HEK293 (cell line): ENCODE measurements around the gene SPACA6.

ENCODE experiments used
- CTCF ChIA-PET: fragments of 350-600 bp; formaldehyde crosslinking; extraction: SDS; loops from one replicate; lab custom pipeline; 2021; ENCODE audit warnings: antibody characterized with exemption; lab: Yijun Ruan, JAX
- POLR2A ChIA-PET: fragments of 300-600 bp; formaldehyde crosslinking; extraction: SDS; loops from one replicate; lab custom pipeline; 2020; ENCODE audit warnings: antibody characterized with exemption, inconsistent platforms; lab: Yijun Ruan, JAX
- H3K27ac ChIP-seq: fragments of 200-500 bp; sonication (Bioruptor generic); 2 replicates; pipeline ENCODE4 v1.5.1; 2014; ENCODE audit warnings: low read depth, low read length, control low read depth, inconsistent platforms; ENCODE audit errors: extremely low read depth
- H3K36me3 ChIP-seq, 2 experiments: fragments of 200-500 bp in 1 of 2; sonication (Bioruptor generic) in 1 of 2; 1 replicate in 1 of 2; 2 replicates in 1 of 2; pipeline ENCODE4 v1.5.1; 2014 to 2017; ENCODE audit warnings: inconsistent platforms in 2 of 2, low read length in 2 of 2; ENCODE audit not compliant: control insufficient read depth in 2 of 2, insufficient read depth in 1 of 2
- H3K4me1 ChIP-seq: fragments of 200-500 bp; sonication (Bioruptor generic); 2 replicates; pipeline ENCODE4 v1.5.1; 2014; ENCODE audit warnings: mild to moderate bottlenecking, low read length, inconsistent platforms; ENCODE audit not compliant: control insufficient read depth, insufficient read depth
- H3K4me3 ChIP-seq: 2 replicates; pipeline ENCODE4 v1.5.1; 2011; ENCODE audit warnings: low read depth, mild to moderate bottlenecking, control low read depth, low read length, moderate library complexity
- H3K9me3 ChIP-seq: fragments of 200-500 bp; sonication (Bioruptor generic); 2 replicates; pipeline ENCODE4 v1.5.1; 2014; ENCODE audit warnings: low read depth, low read length, inconsistent platforms; ENCODE audit not compliant: control insufficient read depth, insufficient read depth
- FEZF1 ChIP-seq: fragments of 450-650 bp; formaldehyde crosslinking; IDR thresholded peaks from 2 replicates; pipeline ENCODE4 v1.5.1; 2016; ENCODE audit warnings: missing biosample characterization, missing genetic modification characterization
- HOXC10 ChIP-seq: sonication (generic); formaldehyde crosslinking; IDR thresholded peaks from 2 replicates; pipeline ENCODE4 v1.8.1; 2023; ENCODE audit warnings: mild to moderate bottlenecking, missing genetic modification reagents
- KLF8 ChIP-seq: fragments of 450-650 bp; formaldehyde crosslinking; IDR thresholded peaks from 2 replicates; pipeline ENCODE4 v1.5.1; 2016; ENCODE audit warnings: missing biosample characterization, missing genetic modification characterization
- MYNN ChIP-seq: fragments of 450-650 bp; formaldehyde crosslinking; IDR thresholded peaks from 2 replicates; pipeline ENCODE4 v1.5.1; 2016; ENCODE audit warnings: missing biosample characterization, missing genetic modification characterization, borderline replicate concordance
- OVOL3 ChIP-seq: fragments of 450-650 bp; formaldehyde crosslinking; IDR thresholded peaks from 2 replicates; pipeline ENCODE4 v1.5.1; 2016; ENCODE audit warnings: missing biosample characterization, missing genetic modification characterization
- SCRT2 ChIP-seq: fragments of 450-650 bp; formaldehyde crosslinking; IDR thresholded peaks from 2 replicates; pipeline ENCODE4 v1.5.1; 2016; ENCODE audit warnings: missing biosample characterization, missing genetic modification characterization
- ZBTB6 ChIP-seq: fragments of 450-650 bp; formaldehyde crosslinking; IDR thresholded peaks from 2 replicates; pipeline ENCODE4 v1.5.1; 2017; ENCODE audit warnings: missing biosample characterization, missing genetic modification characterization
- ZBTB8A ChIP-seq: fragments of 450-650 bp; formaldehyde crosslinking; IDR thresholded peaks from 2 replicates; pipeline ENCODE4 v1.5.1; 2016; ENCODE audit warnings: missing biosample characterization, missing genetic modification characterization
- ZNF138 ChIP-seq: fragments of 450-650 bp; formaldehyde crosslinking; IDR thresholded peaks from 2 replicates; pipeline ENCODE4 v1.5.1; 2016; ENCODE audit warnings: missing biosample characterization, missing genetic modification characterization, borderline replicate concordance
- ZNF148 ChIP-seq: fragments of 450-650 bp; formaldehyde crosslinking; IDR thresholded peaks from 2 replicates; pipeline ENCODE4 v1.5.0; 2017; ENCODE audit warnings: missing biosample characterization, missing genetic modification characterization, borderline replicate concordance
- ZNF157 ChIP-seq: fragments of 450-650 bp; formaldehyde crosslinking; IDR thresholded peaks from 2 replicates; pipeline ENCODE4 v1.5.1; 2016; ENCODE audit warnings: missing biosample characterization, missing genetic modification characterization
- ZNF175 ChIP-seq: fragments of 450-650 bp; formaldehyde crosslinking; IDR thresholded peaks from 2 replicates; pipeline ENCODE4 v1.5.1; 2016; ENCODE audit warnings: missing biosample characterization, missing genetic modification characterization
- ZNF416 ChIP-seq: fragments of 450-650 bp; formaldehyde crosslinking; IDR thresholded peaks from 2 replicates; pipeline ENCODE4 v1.5.1; 2016; ENCODE audit warnings: missing biosample characterization, missing genetic modification characterization
- ZNF48 ChIP-seq: fragments of 450-650 bp; formaldehyde crosslinking; IDR thresholded peaks from 2 replicates; pipeline ENCODE4 v1.5.1; 2016; ENCODE audit warnings: missing biosample characterization, missing genetic modification characterization
- ZNF488 ChIP-seq: fragments of 450-650 bp; formaldehyde crosslinking; IDR thresholded peaks from 2 replicates; pipeline ENCODE4 v1.5.1; 2016; ENCODE audit warnings: missing biosample characterization, missing genetic modification characterization
- ZNF514 ChIP-seq: fragments of 450-650 bp; formaldehyde crosslinking; IDR thresholded peaks from 2 replicates; pipeline ENCODE4 v1.5.1; 2016; ENCODE audit warnings: missing biosample characterization, missing genetic modification characterization
- ZNF530 ChIP-seq: fragments of 450-650 bp; formaldehyde crosslinking; IDR thresholded peaks from 2 replicates; pipeline ENCODE4 v1.5.1; 2016; ENCODE audit warnings: low read depth, missing biosample characterization, missing genetic modification characterization
- ZNF560 ChIP-seq: fragments of 450-650 bp; formaldehyde crosslinking; IDR thresholded peaks from 2 replicates; pipeline ENCODE4 v1.5.1; 2017; ENCODE audit warnings: missing biosample characterization, missing genetic modification characterization, borderline replicate concordance
- ZNF626 ChIP-seq: fragments of 450-650 bp; sonication (Bioruptor Pico); formaldehyde crosslinking; IDR thresholded peaks from 2 replicates; pipeline ENCODE4 v1.5.1; 2018; ENCODE audit warnings: missing biosample characterization, missing genetic modification characterization, inconsistent platforms
- ZNF677 ChIP-seq: fragments of 450-650 bp; IDR thresholded peaks from 2 replicates; pipeline ENCODE4 v1.5.0; 2018; ENCODE audit warnings: missing biosample characterization, mild to moderate bottlenecking, missing genetic modification characterization, moderate library complexity
- ZNF704 ChIP-seq: fragments of 450-650 bp; formaldehyde crosslinking; IDR thresholded peaks from 2 replicates; pipeline ENCODE4 v1.5.1; 2016; ENCODE audit warnings: missing biosample characterization, missing genetic modification characterization
- ZNF707 ChIP-seq: fragments of 450-650 bp; formaldehyde crosslinking; IDR thresholded peaks from 2 replicates; pipeline ENCODE4 v1.5.1; 2016; ENCODE audit warnings: missing biosample characterization, missing genetic modification characterization
- ZNF747 ChIP-seq: fragments of 450-650 bp; formaldehyde crosslinking; IDR thresholded peaks from 2 replicates; pipeline ENCODE4 v1.5.1; 2016; ENCODE audit warnings: missing biosample characterization, missing genetic modification characterization
- ZNF843 ChIP-seq: fragments of 450-650 bp; formaldehyde crosslinking; IDR thresholded peaks from 2 replicates; pipeline ENCODE4 v1.5.1; 2016; ENCODE audit warnings: missing biosample characterization, missing genetic modification characterization
- ZXDB ChIP-seq: fragments of 450-650 bp; formaldehyde crosslinking; IDR thresholded peaks from 2 replicates; pipeline ENCODE4 v1.5.1; 2016; ENCODE audit warnings: missing biosample characterization, missing genetic modification characterization
- TF ChIP-seq, protein P1 (sequence below): fragments of 450-650 bp; formaldehyde crosslinking; IDR thresholded peaks from 2 replicates; pipeline ENCODE4 v1.5.1; 2016; ENCODE audit warnings: missing biosample characterization, missing genetic modification characterization
- TF ChIP-seq, protein P2 (sequence below): fragments of 450-650 bp; formaldehyde crosslinking; IDR thresholded peaks from 2 replicates; pipeline ENCODE4 v1.5.1; 2016; ENCODE audit warnings: missing biosample characterization, missing genetic modification characterization, low read depth

The SPACA6 gene

DNA sequence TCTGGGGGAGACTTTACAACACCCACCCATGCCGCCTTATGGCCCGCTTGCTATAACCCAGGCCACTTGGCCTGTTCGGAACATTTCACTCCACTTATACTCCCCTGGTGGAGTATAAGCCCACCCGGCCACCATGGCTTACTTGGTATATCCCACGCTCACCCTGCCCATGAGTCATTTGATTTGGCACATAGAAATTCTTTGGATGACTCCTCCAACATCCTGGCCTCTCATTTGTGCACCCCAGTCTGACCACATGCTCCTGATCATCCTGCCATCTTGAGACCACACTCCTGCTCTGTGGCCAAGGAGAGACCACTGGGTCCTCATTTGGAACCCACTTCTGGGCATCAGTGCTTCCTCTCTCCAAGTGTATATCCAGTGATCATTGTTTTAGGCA, 5.2 kb downstream of the SPACA6 start (continued):
- TF ChIP-seq, protein P1, sequence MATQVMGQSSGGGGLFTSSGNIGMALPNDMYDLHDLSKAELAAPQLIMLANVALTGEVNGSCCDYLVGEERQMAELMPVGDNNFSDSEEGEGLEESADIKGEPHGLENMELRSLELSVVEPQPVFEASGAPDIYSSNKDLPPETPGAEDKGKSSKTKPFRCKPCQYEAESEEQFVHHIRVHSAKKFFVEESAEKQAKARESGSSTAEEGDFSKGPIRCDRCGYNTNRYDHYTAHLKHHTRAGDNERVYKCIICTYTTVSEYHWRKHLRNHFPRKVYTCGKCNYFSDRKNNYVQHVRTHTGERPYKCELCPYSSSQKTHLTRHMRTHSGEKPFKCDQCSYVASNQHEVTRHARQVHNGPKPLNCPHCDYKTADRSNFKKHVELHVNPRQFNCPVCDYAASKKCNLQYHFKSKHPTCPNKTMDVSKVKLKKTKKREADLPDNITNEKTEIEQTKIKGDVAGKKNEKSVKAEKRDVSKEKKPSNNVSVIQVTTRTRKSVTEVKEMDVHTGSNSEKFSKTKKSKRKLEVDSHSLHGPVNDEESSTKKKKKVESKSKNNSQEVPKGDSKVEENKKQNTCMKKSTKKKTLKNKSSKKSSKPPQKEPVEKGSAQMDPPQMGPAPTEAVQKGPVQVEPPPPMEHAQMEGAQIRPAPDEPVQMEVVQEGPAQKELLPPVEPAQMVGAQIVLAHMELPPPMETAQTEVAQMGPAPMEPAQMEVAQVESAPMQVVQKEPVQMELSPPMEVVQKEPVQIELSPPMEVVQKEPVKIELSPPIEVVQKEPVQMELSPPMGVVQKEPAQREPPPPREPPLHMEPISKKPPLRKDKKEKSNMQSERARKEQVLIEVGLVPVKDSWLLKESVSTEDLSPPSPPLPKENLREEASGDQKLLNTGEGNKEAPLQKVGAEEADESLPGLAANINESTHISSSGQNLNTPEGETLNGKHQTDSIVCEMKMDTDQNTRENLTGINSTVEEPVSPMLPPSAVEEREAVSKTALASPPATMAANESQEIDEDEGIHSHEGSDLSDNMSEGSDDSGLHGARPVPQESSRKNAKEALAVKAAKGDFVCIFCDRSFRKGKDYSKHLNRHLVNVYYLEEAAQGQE (tag by site-specific recombination), result no peak
- no peak for TF ChIP-seq KLF8 (tag by site-specific recombination)
- no peak for TF ChIP-seq ZNF626 (tag by site-specific recombination)
- no peak for TF ChIP-seq ZNF175 (tag by site-specific recombination)
- no peak for TF ChIP-seq ZNF148
- TF ChIP-seq ZNF747 (tag by site-specific recombination), result no peak
- no peak for TF ChIP-seq ZNF843 (tag by site-specific recombination)
- TF ChIP-seq ZNF488 (tag by site-specific recombination), result no peak
- TF ChIP-seq ZNF157 (tag by site-specific recombination), result no peak
- TF ChIP-seq, all 188 proteins: peak for 0

DNA sequence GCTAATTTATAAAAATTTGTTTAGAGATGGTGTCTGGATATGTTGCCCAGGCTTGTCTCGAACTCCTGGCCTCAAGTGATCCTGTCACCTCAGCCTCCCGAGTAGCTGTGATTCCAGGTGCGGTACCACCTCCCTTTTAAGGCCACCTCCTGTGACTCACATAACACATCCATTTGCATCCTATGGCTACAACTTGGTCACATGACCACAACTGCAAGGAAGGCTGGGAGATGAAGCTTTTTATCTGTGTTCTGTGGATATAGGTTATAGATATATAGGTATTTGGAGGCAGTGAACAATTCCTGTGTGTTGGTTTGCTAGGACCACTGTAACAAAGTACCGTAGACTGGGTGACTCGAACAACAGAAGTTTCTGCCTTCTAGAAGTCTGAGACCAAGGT, 6.0 kb downstream of the SPACA6 start:
- Histone ChIP-seq H3K36me3 (peaks cover 19 to 84% of the 10 kb centered on the region in 2 experiments; a peak in 2 of 3 replicates), H3K9me3 (no peaks in the 10 kb centered on the region), H3K4me1 (no peaks in the 10 kb centered on the region; the same call in 1 of the 2 replicates), H3K27ac (no peak overlapping the region), H3K4me3 (no peak overlapping the region)
- ChIA-PET CTCF (interaction anchor here (1.2 kb wide), 1 partner anchor 38 kb away, joined by 3 read pairs; no protein-coding TSS in a partner anchor), POLR2A (interaction anchor here (2.3 kb wide), 1 partner anchor 10 kb away, joined by 9 read pairs; no protein-coding TSS in a partner anchor)
- TF ChIP-seq ZNF530 (tag by site-specific recombination), result no peak
- no peak for TF ChIP-seq ZXDB (tag by site-specific recombination)
- no peak for TF ChIP-seq ZNF416 (tag by site-specific recombination)
- no peak for TF ChIP-seq ZBTB6 (tag by site-specific recombination)
- no peak for TF ChIP-seq FEZF1 (tag by site-specific recombination)
- no peak for TF ChIP-seq SCRT2 (tag by site-specific recombination)
- no peak for TF ChIP-seq ZNF514 (tag by site-specific recombination)
- no peak for TF ChIP-seq HOXC10 (CRISPR knock-in tag)
- TF ChIP-seq, protein P2, sequence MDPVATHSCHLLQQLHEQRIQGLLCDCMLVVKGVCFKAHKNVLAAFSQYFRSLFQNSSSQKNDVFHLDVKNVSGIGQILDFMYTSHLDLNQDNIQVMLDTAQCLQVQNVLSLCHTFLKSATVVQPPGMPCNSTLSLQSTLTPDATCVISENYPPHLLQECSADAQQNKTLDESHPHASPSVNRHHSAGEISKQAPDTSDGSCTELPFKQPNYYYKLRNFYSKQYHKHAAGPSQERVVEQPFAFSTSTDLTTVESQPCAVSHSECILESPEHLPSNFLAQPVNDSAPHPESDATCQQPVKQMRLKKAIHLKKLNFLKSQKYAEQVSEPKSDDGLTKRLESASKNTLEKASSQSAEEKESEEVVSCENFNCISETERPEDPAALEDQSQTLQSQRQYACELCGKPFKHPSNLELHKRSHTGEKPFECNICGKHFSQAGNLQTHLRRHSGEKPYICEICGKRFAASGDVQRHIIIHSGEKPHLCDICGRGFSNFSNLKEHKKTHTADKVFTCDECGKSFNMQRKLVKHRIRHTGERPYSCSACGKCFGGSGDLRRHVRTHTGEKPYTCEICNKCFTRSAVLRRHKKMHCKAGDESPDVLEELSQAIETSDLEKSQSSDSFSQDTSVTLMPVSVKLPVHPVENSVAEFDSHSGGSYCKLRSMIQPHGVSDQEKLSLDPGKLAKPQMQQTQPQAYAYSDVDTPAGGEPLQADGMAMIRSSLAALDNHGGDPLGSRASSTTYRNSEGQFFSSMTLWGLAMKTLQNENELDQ (tag by site-specific recombination), result no peak
- TF ChIP-seq ZNF138, result no peak
- TF ChIP-seq ZNF677 (tag by site-specific recombination), result no peak
- no peak for TF ChIP-seq OVOL3 (tag by site-specific recombination)
- TF ChIP-seq MYNN (tag by site-specific recombination), result no peak
- no peak for TF ChIP-seq KLF8 (tag by site-specific recombination)
- no peak for TF ChIP-seq ZBTB8A (tag by site-specific recombination)
- TF ChIP-seq ZNF707 (tag by site-specific recombination), result no peak
- no peak for TF ChIP-seq ZNF704 (tag by site-specific recombination)
- TF ChIP-seq ZNF48 (tag by site-specific recombination), result no peak
- no peak for TF ChIP-seq ZNF175 (tag by site-specific recombination)
- TF ChIP-seq ZNF560 (tag by site-specific recombination), result no peak
